Measurements from ENCODE around the gene DYNLL1.

Gene DYNLL1

GRCh38 chr12:120457133-120457532, 38.8 kb upstream of the DYNLL1 start:
- H3K4me3 ChIP-seq (ENCODE audit: control insufficient read depth, low read depth, low read length), result no peak overlapping the region
- DNase-seq (ENCODE audit: low read depth), result no peak
- TF ChIP-seq, protein P1, sequence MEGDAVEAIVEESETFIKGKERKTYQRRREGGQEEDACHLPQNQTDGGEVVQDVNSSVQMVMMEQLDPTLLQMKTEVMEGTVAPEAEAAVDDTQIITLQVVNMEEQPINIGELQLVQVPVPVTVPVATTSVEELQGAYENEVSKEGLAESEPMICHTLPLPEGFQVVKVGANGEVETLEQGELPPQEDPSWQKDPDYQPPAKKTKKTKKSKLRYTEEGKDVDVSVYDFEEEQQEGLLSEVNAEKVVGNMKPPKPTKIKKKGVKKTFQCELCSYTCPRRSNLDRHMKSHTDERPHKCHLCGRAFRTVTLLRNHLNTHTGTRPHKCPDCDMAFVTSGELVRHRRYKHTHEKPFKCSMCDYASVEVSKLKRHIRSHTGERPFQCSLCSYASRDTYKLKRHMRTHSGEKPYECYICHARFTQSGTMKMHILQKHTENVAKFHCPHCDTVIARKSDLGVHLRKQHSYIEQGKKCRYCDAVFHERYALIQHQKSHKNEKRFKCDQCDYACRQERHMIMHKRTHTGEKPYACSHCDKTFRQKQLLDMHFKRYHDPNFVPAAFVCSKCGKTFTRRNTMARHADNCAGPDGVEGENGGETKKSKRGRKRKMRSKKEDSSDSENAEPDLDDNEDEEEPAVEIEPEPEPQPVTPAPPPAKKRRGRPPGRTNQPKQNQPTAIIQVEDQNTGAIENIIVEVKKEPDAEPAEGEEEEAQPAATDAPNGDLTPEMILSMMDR (IDR thresholded peaks at IDR 0.05; ENCODE audit: control insufficient read depth, insufficient read depth, low read depth, low read length, missing control alignments), result peak; percentile 26

- no peak overlapping the region for H3K4me3 ChIP-seq (ENCODE audit: control insufficient read depth, low read depth, low read length)
- no peak for DNase-seq (ENCODE audit: low read depth)
- TF ChIP-seq, protein P1 (IDR thresholded peaks at IDR 0.05; ENCODE audit: control insufficient read depth, insufficient read depth, low read depth, low read length, missing control alignments), result no peak
Observed at GRCh38 chr12:120460157-120460556, 35.8 kb upstream of the DYNLL1 start.

DNA sequence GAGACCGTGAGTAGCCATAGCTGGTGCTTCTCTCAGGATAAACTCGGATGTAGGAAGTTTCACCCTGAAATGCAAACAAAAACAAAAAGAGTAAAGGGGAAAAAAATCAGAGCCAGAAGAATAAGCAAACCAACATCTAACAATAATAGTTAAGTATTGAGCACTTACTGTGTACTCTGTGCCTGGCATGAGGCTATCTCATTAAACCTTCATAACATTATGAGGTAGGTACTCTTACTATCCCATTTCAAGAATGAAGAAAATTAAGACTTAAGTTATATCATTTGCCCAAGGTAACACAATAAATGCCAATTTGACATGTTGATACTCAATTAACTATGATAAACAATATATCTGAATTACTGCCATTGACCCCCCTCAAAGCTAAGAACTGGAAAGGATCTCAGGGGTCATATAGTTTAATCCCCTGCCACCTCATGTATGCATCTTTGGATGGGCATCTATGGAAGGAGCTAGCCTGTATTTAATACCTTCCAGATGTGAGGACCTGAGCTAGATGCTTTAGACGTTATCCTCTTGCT, 33.7 kb upstream of the DYNLL1 start:
- TF ChIP-seq, protein P1 (IDR thresholded peaks at IDR 0.05; ENCODE audit: control insufficient read depth, insufficient read depth, low read depth, low read length, missing control alignments), result no peak
- DNase-seq (ENCODE audit: low read depth), result no peak
- H3K4me3 ChIP-seq (ENCODE audit: control insufficient read depth, low read depth, low read length), result no peak overlapping the region

GRCh38 chr12:120463712-120464111, 32.2 kb upstream of the DYNLL1 start:
- TF ChIP-seq, protein P1 (IDR thresholded peaks at IDR 0.05; ENCODE audit: control insufficient read depth, insufficient read depth, low read depth, low read length, missing control alignments), result no peak
- no peak overlapping the region for H3K4me3 ChIP-seq (ENCODE audit: control insufficient read depth, low read depth, low read length)
- no peak for DNase-seq (ENCODE audit: low read depth)

- no peak for DNase-seq (ENCODE audit: low read depth)
- TF ChIP-seq, protein P1 (IDR thresholded peaks at IDR 0.05; ENCODE audit: control insufficient read depth, insufficient read depth, low read depth, low read length, missing control alignments), result no peak
- no peak overlapping the region for H3K4me3 ChIP-seq (ENCODE audit: control insufficient read depth, low read depth, low read length)
Observed at GRCh38 chr12:120465756-120466155, 30.2 kb upstream of the DYNLL1 start.

DNA sequence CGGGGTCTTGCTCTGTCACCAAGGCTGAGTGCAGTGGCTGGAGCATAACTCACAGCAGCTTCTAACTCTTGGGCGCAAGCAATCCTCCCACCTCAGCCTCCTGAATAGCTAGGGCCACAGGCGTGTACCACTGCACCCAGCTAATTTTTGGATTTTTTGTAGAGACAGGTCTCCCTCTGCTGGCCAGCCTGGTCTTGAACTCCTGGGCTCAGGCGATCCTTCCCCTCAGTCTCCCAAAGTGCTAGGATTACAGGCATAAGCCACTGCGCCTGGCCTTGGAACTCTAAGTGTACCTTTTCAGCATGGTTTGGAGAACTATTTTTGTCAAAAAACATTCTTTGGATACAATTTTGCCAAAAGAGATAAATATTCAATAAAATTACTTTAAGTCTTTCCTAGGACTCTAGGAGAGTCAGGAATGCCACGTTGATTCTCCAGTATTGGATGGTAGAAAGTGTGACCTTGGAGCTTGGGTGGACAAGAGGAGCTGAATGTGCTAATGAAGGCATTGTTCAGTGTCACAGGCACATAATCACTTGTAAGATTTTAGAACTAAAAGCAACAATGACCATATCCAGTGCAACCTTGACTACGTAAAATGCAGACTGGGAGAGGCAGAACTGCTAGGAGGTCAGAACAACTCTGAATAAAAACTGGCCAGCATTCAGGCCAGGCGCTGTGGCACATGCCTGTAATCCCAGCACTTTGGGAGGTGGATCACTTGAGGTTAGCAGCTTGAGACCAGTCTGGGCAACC, 29.2 kb upstream of the DYNLL1 start:
- DNase-seq (ENCODE audit: low read depth), result no peak
- TF ChIP-seq, protein P1 (IDR thresholded peaks at IDR 0.05; ENCODE audit: control insufficient read depth, insufficient read depth, low read depth, low read length, missing control alignments), result peak; percentile 66
- H3K4me3 ChIP-seq (ENCODE audit: control insufficient read depth, low read depth, low read length), result no peak overlapping the region

All from AG09309 (cell line).